ENCODE measurements around the gene RBM19.

The RBM19 gene

GRCh38 chr12:113796852-113797534 is 169.1 kb downstream of the RBM19 start:
- DNase-seq = no peak

- no peak for DNase-seq
These were observed 169.9 kb downstream of the RBM19 start for GRCh38 chr12:113796066-113796827.

- no peak for DNase-seq
These were observed 170.7 kb downstream of the RBM19 start for GRCh38 chr12:113795445-113795844.

- DNase-seq = no peak
These were observed 171.4 kb downstream of the RBM19 start for GRCh38 chr12:113794774-113795173.

GRCh38 chr12:113793250-113793649 is 172.9 kb downstream of the RBM19 start:
- no peak for DNase-seq

- DNase-seq = no peak
These were observed 173.7 kb downstream of the RBM19 start for GRCh38 chr12:113792450-113792849.

- no peak for DNase-seq
These were observed 177.9 kb downstream of the RBM19 start for GRCh38 chr12:113788020-113788856.

GRCh38 chr12:113786107-113786506 is 180.0 kb downstream of the RBM19 start:
- no peak for DNase-seq

- DNase-seq = no peak
These were observed 182.3 kb downstream of the RBM19 start for GRCh38 chr12:113783811-113784210.

- no peak for DNase-seq
These were observed 183.3 kb downstream of the RBM19 start for GRCh38 chr12:113782873-113783272.

GRCh38 chr12:113781415-113782198 is 184.5 kb downstream of the RBM19 start:
- no peak for DNase-seq

GRCh38 chr12:113779774-113780173 is 186.4 kb downstream of the RBM19 start:
- no peak for DNase-seq

- DNase-seq = no peak
These were observed 187.5 kb downstream of the RBM19 start for GRCh38 chr12:113778432-113779132.

- no peak for DNase-seq
These were observed 188.4 kb downstream of the RBM19 start for GRCh38 chr12:113777751-113778150.

- no peak for DNase-seq
These were observed 189.6 kb downstream of the RBM19 start for GRCh38 chr12:113776536-113776935.

GRCh38 chr12:113774526-113774925 is 191.6 kb downstream of the RBM19 start:
- no peak for DNase-seq

GRCh38 chr12:113772505-113773030 is 193.6 kb downstream of the RBM19 start:
- DNase-seq = no peak

GRCh38 chr12:113770389-113770865 is 195.7 kb downstream of the RBM19 start:
- DNase-seq = no peak

- no peak for DNase-seq
These were observed 196.8 kb downstream of the RBM19 start for GRCh38 chr12:113769305-113769704.

- DNase-seq = no peak
These were observed 197.3 kb downstream of the RBM19 start for GRCh38 chr12:113768850-113769249.
